T-helper 1 cell (primary cell): Measurements from ENCODE around the gene NPAS3.
"Not testable (repeated sequence)": the region's sequence is repeated elsewhere in the genome, so short reads cannot be mapped to it uniquely, and the experiment has no call there.

Source experiments
- DNase-seq, 5 donors: peaks; one replicate each; pipeline ENCODE4 v3.0.0-alpha.2; 2012 to 2020

The NPAS3 gene

DNA sequence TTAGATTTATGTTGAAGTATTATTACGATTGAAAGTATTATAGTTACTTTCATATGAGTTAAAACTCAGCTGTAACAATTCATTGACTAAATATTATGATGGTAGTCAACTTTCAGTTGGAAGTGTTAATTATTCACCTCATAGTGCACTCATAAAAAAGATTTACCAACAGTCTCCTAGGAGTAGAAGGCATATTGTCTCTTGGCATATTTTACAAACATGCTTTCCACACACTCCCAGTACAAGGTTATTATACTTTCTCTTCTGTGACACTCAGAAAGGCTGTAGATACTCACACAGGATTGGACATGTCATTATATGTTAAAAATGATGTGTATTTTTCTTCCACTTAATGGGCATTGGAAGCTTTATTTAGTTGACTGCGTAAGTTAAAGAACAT, 147.1 kb downstream of the NPAS3 start:
- DNase-seq: no peak

DNA sequence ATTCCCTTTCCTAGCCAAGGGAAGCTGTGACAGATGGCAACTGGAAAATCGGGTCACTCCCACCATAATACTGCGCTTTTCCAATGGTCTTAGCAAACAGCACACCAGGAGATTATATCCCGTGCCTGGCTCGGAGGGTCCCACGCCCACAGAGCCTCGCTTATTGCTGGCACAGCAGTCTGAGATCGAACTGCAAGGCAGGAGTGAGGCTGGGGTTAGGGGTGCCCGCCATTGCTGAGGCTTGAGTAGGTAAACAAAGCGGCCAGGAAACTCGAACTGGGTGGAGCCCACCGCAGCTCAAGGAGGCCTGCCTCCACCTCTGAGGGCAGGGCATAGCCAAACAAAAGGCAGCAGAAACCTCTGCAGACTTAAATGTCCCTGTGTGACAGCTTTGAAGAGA, 149.6 kb downstream of the NPAS3 start:
- not testable (repeated sequence) for DNase-seq

DNA sequence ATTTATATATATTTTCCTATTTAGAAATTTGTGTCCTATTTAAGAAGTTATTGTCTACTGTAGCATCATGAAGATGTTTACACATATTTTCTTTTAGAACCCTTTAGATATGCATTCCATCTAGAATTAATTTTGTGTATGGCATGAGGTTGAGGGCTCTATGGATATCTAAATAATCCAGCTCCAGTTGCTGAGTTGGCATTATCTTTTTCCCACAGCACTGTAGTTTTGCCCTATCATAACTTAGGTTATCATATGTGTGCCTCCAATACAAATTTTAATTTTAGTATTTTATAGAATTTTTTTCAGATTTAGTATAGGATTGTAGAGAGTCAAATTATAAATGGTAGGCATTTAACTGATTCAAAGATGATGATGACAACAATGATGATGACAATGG, 159.3 kb downstream of the NPAS3 start:
- DNase-seq: no peak

DNA sequence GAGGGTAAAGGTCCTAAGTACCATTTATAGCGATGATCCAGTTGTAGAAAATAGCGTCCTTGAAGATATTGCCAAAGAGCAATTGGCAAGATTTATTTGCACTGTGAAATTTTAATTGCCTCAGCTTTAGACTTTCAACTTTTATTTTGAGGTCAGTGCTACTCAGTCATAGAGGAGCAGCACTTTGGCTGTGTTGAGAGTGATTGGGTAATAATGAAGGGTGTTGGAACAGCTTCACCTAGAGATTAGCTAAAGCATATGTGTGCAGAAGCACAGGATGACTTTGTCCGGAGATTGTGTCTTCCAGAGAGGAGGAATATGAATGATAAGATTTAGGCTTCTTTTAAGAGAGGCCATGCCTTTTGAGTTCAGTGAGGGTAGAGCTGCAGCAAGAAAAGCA, 164.8 kb downstream of the NPAS3 start:
- no peak for DNase-seq

DNA sequence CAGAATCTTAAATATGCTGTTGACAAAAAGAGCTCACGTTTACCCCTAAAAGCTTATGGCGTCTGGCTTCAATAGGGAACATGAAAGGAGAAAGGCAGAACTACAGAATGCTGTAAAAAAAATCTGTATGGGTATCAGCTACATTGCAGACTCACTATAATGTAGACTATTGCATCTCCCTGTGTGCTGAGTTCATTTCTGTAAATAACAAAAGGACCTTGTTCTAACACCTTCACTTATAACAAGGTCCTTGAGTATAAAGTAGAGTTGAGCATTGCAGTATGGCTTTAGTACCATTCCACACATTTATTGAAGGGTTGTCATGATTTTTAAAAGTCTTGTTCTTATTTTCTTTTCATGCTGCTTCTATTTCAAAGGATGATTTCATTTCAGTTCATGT, 165.3 kb downstream of the NPAS3 start:
- no peak for DNase-seq

DNA sequence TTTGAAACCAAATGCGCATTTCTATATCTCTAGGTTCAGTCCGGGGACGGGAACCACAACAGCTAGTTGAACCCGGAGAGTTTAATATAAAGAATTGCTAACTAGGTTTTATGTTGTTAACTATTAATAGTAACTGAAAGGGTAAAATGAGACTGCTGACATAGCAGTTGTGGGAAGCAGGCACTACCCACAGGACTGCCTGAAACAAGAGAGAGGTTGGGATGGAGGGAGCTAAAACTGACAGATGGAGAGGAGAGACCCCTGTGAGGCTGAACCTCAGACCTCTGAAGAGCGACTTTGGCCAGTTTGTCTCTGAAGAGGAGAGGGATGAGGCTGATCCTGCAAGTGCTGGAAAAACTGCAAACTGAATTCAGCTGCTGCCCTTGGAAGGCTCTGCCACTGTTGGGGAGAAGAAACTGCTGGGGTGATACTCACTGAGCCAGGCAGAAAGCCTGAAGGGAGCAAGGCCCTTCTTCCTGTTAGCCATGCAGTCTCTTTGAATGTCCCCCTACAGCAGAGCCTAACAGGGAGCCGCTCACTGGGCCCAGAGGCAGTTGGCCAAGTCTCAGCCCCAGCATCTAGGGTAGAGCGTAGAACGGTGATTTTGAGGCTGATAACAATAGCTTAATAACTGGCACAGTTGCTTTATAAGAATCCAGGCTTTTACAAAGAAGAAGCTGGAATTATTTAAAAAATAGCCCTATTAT, 172.2 kb downstream of the NPAS3 start:
- no peak for DNase-seq

DNA sequence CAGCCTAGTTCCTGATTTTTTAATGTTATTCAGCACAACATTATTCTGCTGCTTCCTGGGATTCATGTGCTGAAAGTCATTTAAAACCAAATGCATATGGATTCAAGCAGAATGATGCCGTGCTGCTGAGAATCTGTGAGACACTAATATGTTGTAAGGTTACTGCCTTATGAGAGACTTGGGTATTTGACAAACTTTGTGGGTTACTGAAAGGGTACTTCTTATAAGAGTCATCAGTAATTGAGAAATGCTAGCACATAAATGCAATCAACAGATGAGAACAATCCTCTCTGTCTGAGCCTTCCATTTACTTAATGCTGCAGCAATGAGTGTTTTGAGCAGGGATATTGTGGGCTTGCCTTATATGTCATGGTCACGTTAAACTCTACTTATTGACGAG, 175.7 kb downstream of the NPAS3 start:
- DNase-seq: no peak

DNA sequence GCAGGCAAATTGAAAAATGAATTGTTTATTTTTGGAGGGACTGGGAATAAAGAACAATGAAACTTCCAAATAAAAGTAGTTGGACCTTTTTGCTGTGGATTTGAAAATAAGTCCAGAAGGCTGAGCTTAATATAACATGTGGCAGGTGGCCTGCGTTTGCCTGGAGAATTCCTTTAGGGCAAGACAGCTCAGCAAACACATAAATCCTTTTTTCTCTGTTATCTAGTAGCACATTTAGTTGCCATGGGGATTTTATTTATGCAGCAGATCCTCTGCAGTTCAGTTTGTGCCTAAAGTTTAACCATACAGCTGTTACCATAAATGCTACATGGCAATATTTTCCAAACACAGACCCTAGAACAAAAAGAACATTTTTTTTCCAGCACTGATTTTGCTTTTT, 180.0 kb downstream of the NPAS3 start:
- DNase-seq: no peak

DNA sequence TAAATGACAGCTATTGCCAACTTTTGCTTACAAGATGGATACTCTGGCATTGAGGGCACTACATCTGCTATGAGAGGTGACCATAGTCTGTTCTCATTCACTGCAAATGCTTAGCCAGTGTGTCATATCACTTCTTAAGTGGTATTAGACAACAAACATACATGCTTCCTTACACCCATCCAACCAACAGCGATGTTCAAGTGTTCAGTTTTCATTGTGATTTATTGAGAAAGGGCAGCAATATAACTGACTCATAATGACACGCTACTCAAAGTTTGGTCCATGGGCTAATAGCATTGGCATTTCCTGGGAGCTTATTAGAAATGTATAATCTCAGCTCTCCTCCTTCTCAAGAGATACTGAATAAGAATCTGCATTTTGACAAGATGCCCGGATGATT, 181.7 kb downstream of the NPAS3 start:
- no peak for DNase-seq

DNA sequence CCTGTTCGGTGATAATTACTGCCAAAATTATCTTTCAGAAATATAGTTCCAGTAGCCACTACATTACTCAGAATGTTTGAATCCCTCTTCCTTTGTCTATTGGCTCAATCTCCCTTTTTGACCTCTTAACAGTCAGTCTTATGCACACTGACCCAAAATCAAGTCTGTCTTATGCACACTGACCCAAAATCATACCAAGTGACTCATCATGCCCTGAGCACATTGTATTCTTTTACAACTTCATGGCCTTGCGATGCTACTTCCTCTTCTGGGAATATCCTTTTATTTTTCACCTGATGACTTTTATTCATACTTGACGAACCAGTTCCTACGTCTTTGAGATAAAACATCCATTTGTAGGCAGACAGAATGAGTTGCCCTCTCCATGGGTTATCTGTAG, 182.3 kb downstream of the NPAS3 start:
- no peak for DNase-seq

DNA sequence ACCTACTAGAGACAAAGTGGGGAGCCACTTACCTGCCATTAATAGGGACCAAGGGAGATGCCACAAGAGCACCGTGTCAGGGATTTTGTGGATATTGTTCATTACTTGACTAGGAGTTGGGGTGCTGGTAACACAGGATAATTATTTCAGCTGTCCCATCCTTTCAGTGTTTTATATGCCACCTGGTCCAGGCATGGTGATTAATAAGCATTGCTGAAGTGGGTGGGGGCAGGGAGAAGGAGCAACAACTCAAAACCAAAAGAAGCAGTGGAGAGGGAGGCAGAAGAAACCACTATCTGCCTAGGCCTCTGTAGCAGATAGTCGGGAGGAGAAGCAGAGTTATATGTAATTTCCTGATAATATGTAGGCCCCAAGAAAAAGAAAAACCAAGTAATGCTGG, 184.6 kb downstream of the NPAS3 start:
- DNase-seq: no peak

DNA sequence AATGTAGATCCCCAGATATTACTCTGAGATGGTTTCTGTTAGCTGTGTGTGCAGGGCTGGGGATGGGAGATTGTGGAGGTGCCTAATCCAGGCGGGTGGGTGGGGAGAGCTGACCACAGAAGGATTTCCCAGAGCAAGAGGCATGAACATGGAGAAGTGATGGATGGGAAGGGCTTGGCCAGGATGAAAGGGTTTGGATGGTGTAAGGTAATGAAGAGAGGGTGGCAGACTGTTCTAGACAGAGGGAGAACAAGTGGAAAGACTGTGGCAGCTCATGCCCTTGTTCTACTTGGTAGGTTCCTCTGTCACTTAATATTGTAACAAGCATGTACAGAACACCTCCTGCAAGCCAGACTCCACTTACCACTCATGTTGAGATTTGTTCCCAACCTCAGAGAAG, 187.8 kb downstream of the NPAS3 start:
- DNase-seq: no peak

DNA sequence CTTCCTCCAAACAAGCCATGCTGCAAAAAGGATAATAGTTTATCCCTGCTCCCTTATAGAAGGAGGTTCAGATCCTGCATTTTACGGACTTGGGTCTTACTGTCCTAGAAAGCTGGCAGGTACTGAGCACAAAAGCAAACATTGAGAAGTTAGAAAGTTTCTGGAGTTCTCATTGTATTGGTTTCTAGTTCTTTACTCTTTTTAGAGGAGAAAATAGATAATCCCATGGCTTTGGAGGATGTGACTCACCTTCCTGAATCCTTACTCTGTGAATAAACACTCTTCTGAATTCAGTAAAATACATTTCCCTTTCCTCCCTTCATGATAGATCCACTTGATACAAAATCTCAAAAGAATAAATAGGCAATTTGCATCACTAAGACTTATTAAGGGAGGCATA, 188.9 kb downstream of the NPAS3 start:
- no peak for DNase-seq

DNA sequence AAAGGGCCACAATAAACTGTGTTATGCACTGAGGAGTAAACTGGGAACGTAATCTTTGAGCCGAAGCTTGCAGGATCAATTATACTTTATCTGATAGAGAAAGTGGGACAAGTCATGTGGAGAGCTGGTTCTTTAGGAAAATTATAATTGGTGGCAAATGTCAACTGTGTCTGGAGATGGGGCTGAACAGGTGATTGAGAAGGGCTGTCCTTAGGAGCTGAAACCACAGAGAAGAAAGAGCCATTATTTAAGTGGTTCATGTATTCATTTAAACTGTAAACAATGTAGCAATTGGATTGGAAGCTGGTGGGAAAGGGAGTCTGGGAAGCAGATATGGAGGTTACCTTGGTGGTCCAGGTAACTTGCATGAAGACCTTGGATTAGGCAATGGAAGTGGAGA, 193.1 kb downstream of the NPAS3 start:
- no peak for DNase-seq

DNA sequence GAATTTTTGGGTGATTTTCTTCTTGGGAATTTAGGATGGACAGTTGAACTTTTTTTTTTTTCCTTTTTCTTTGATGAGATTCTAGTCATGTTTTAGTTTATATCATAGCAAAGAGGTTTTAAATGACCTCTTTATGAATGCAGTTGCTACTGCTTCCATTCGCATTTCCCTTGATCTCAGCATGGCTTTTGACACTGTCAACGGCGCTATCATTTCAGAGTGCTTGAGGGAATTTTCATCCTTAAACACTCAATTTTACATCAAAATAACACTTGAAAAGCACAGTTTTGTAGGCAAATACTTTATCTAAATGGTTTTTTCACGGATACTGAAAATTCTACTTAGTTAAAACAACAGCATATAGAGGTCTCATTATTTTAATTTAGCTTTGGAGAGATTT, 195.5 kb downstream of the NPAS3 start:
- no peak for DNase-seq

DNA sequence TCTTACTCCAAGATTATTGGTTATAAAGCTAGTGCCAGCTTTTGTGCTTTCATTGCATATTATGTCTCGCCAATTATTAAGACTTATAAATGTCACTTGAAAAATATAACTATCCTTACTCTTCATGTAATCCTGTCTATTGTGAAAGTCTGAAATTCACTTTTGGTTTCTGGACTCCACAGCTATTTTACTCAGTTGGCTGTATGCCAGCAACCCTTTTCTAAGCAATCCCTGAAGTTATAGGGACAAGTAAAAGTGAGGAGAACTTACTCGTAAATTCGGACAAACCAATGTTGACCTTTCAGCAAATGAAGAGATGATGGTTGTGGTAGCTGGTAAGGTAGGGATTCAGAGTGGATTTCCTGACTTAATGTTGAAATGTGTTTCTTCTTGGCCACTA, 196.3 kb downstream of the NPAS3 start:
- no peak for DNase-seq

DNA sequence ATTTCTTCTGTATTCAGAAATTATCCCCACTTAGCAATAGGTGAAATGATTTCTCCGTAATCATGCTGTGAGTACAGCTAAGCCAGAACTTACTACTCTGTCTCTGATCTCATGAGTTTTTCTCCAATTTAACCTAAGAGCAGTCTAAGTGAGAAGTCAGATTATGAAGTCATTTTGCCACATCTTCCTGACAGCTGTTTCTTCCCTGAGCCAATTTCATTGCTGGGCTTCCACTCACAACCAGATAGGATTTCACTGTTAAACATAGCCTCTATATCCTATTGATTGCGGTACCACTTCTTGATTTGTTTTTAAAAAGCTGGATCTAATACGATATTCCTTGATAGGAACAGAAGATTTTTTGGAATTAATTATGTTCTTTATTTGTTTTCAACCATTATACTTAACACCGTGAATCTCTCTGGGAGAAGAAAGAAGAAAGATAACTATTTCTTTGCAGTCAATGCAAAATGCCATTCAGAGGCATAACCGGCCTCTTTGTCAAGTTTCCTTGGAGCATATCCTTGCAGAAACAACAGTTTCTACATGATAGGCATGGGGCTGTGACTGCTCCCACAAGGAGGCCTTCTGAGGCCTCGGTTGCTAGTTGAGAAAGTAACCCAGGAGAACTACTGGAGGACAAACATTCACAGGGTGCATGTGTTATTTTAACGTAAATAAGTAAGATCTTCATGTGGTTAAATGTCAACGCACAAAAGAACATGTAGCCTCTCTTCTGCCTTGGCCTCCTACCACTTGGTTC, 212.2 kb downstream of the NPAS3 start:
- no peak for DNase-seq

DNA sequence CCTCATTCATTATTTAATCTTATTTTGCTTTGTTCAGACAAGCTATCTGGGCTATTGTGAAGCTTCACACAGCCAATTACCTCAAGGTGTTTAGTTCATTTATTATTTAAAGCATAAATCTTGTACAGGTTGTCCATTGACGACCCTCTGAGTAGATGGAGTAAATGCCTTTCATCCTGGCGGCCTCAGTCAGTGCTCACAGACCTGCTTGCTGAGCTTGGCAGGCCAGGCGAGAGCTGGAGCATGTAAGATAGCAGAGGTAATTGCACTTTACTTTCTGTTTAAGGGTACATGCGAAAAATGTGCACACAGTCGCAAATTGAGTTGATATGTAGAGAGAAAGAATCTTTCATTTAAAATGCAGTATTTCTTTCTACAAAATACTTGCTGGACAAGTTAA, 224.4 kb downstream of the NPAS3 start:
- no peak for DNase-seq

DNA sequence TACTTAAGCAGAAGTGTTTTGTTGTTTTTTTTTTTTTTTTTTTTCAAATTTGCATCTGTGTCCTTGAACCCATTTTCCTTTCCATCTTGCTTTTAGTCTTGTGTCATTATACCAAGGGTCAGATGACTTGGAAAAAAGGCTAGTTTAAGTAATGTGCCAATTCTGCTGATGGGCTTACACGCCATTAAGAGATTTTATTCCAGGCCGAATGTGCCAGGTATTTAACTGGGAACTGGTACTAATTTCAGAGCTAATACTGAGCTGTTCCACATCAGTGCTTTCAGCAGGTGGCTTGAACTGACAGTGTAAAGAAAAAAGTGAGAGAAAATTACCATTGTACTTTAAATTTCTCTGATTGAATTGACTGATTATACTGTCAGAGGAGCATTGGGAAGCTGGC, 224.9 kb downstream of the NPAS3 start:
- no peak for DNase-seq

DNA sequence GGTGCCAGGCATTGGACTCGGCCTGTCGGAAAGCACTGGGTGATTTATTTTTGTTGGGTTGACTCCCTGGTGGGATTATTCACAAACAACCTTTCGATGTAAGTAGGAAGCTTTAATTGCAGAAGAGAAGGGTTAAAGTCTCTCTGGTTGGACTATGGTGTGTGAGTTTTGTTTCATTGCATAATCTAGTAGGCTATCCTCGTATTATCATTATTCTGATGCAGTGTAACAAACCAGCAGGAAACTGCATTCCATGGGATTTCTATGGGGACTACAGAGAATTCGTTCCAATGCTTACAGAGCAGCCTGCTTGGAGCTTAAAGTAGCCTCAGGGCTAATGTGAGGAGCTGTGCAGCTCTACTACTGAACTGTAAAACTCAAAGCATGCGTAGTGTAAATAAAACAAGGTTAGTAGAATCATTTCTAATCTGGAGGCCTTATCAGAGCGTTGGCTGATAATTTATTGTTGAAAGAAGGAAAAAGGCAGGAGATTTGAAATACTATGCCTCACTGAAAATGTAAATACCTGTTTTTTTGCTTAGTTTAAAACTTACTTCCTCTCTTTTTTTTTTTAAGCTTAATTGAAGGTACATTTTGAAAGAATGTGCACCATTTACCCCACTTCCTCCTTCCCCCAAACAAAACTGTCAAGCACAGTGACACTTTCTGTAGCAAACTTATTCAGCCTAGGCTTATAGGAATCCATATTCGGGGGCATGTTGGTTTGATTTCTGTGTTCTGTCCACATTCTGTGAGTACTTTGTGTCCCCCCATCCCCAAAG, 226.7 kb downstream of the NPAS3 start:
- DNase-seq: no peak

DNA sequence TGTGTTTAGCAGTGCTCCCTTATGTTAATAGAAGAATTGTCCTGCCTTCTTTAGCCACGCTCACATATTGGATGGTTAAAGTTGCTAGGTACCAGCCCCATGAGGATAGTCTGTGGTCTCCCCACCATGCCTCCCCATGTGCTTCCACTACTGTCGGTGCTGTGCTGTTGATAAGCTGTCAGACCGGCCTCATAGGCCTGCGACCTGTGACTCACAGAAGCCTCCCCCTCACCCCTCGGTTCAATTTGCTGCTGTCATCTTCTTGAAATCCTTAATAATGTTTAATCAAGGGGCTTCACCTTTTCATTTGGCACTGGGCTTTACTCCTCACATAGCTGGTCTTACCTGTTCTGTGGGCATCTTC, 227.2 kb downstream of the NPAS3 start:
- DNase-seq: no peak

DNA sequence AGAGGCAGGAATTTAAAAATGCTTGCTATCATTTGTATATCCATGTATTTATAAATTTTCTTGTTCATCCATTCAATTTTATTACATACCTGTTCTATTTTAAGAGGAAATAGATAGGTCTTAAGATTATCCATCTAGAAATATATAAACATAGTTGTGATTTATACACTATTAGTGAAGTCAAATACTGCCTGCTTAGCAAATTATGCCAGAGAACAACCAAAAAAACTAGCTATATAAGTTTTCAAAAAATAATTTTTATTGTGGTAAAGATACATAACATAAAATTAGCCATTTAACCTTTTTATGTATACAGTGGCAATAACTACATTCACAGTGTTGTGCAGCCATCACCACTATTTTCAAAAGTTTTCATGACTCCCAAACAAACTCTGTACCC, 237.3 kb downstream of the NPAS3 start:
- no peak for DNase-seq

DNA sequence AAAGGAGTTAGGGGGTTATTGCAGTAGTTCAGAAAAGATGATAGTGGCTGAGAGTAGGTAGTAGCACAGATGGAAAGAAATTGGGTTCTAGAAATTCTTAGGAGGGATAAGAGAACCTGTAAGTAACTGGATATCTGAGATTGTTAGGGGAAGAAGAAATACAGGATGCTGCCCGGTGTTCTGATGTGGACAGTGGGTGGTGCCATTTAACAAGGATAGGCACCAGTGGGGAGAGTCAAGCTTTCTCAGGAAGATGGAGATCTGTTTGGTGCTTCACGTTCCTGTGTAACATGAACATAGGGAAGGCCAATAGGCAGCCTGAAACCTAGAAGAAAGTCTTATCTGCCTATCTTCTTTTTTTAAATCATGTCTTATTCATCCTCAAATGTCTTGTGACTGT, 245.9 kb downstream of the NPAS3 start:
- no peak for DNase-seq

DNA sequence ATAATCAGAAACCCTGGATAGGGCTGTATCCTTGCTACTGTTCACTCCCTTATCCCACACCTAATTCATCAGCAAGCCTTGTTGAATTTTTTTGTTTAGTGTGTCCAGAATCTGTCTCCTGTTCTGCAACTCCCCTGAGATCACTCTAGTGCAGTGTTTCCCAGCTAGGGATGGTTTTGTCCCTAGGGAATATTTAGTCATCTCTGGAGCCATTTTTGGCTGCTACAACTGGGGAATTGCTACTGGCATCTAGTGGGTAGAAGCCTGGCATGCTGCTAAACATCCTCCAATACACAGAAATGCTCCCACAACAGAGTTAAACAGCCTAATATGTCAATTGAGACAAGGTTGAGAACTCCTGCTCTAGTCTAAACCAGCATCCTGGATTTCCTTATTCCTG, 248.0 kb downstream of the NPAS3 start:
- DNase-seq: no peak
